Measurements from ENCODE around the gene CLEC11A.

GRCh38 chr19:50710612-50711011, 12.6 kb upstream of the CLEC11A start:
- TF ChIP-seq EP300 (IDR thresholded peaks at IDR 0.05; ENCODE audit: low read length) (no peak), ATF2 (CRISPR knock-in tag; IDR thresholded peaks at IDR 0.05) (no peak), CTCF (IDR thresholded peaks at IDR 0.05 in 2 of 3, conservative IDR thresholded peaks at IDR 0.05 in 1 of 3; ENCODE audit: insufficient read depth in 2 of 3, low read depth in 1 of 3, low read length in 3 of 3) (no peak), DMBX1 (CRISPR knock-in tag; IDR thresholded peaks at IDR 0.05; ENCODE audit: borderline replicate concordance) (no peak), YY1 (IDR thresholded peaks at IDR 0.05; ENCODE audit: borderline replicate concordance in 1 of 3, control insufficient read depth in 1 of 3, extremely low read depth in 1 of 3, insufficient read depth in 3 of 3, insufficient read length in 1 of 3, insufficient replicate concordance in 2 of 3, low read depth in 1 of 3, low read length in 2 of 3) (no peak), JUN (IDR thresholded peaks at IDR 0.05; ENCODE audit: borderline replicate concordance, low read depth, low read length) (no peak), JUN (CRISPR knock-in tag; IDR thresholded peaks at IDR 0.05; ENCODE audit: borderline replicate concordance) (no peak), TEAD2 (tag; IDR thresholded peaks at IDR 0.05) (no peak), UBTF (IDR thresholded peaks at IDR 0.05; ENCODE audit: borderline replicate concordance in 1 of 2, low read depth in 2 of 2, low read length in 2 of 2) (no peak), EZH2 (IDR thresholded peaks at IDR 0.05; ENCODE audit: borderline replicate concordance, low read depth, low read length) (no peak), RNF219 (CRISPR knock-in tag; IDR thresholded peaks at IDR 0.05) (no peak), FOS (IDR thresholded peaks at IDR 0.05; ENCODE audit: extremely low read depth, insufficient read length) (no peak)
